Sigmoid colon (tissue), 7 donors: ENCODE data around the gene TXNDC2. TPM values are rescaled to one million over a fixed set of nuclear protein-coding genes. Genes with fewer than 3 reads are reported as not detected.

Experiments
- DNase-seq: peaks from one replicate; pipeline ENCODE4 v3.0.0-alpha.2; 2019
- H3K27ac ChIP-seq, 4 donors: fragments of 200-600 bp; sonication (generic); one replicate each; pipeline ENCODE4 v1.5.1; 2016 to 2019; ENCODE audit warnings: mild to moderate bottlenecking in 1 of 4
- H3K27me3 ChIP-seq, 3 donors: fragments of 200-600 bp; sonication (generic); one replicate each; pipeline ENCODE4 v1.5.1; 2019; ENCODE audit warnings: mild to moderate bottlenecking in 1 of 3
- H3K36me3 ChIP-seq, 4 donors: fragments of 200-600 bp; sonication (generic); one replicate each; pipeline ENCODE4 v1.5.1; 2016 to 2019
- H3K4me1 ChIP-seq, 4 donors: fragments of 200-600 bp; sonication (generic); one replicate each; pipeline ENCODE4 v1.5.1; 2017 to 2019
- H3K4me3 ChIP-seq, 4 donors: fragments of 200-600 bp; sonication (generic); one replicate each; pipeline ENCODE4 v1.5.1; 2017 to 2019; ENCODE audit warnings: mild to moderate bottlenecking in 2 of 4, moderate library complexity in 1 of 4
- H3K9me3 ChIP-seq, 4 donors: fragments of 200-600 bp in 3 of 4; sonication (generic) in 3 of 4; one replicate each; pipeline versions ENCODE4 v1.5.1 to v1.6.1; 2013 to 2019
- EP300 ChIP-seq, 4 donors: sonication (generic); formaldehyde crosslinking; IDR thresholded peaks; one replicate each; pipeline ENCODE4 v1.6.1; 2017; ENCODE audit warnings: antibody characterized with exemption in 4 of 4
- POLR2A ChIP-seq, 2 donors: fragments of 450-650 bp; IDR thresholded peaks; one replicate each; pipeline ENCODE4 v1.6.1; 2016; ENCODE audit warnings: antibody characterized with exemption in 2 of 2, mild to moderate bottlenecking in 2 of 2, moderate library complexity in 2 of 2
- POLR2AphosphoS5 ChIP-seq, 4 donors: sonication (generic); formaldehyde crosslinking; IDR thresholded peaks; one replicate each; pipeline ENCODE4 v1.6.1; 2017; ENCODE audit warnings: antibody characterized with exemption in 4 of 4
- WGBS, 2 donors: extraction: QIAGEN DNeasy Blood & Tissue Kit; methylation state at CpG; one replicate each; pipeline ENCODE4 v1.1.7; 2013; 5-methylcytosine and 5-hydroxymethylcytosine counted together
- intact Hi-C: fragments of 100-400 bp; cut with DNase I; formaldehyde crosslinking; loops from one replicate; pipeline ENCODE4 v1.15.1; 2023
- polyA plus RNA-seq, 3 donors: library from polyadenylated mRNA; stranded (reverse); fragments of 200-250 nt; gene quantifications; one replicate each; pipeline ENCODE4 v1.2.3, GENCODE V29; 2013
- total RNA-seq, 4 donors: library from RNA; depleted of rRNA; stranded (reverse); fragments of >200 nt; gene quantifications; one replicate each; pipeline ENCODE4 v1.1.0, GENCODE V29; 2016
- TF ChIP-seq, protein P1 (sequence below), 4 experiments: fragments of 450-650 bp in 3 of 4; fragments of 200-600 bp in 1 of 4; IDR thresholded peaks; one replicate each; pipeline ENCODE4 v1.5.1; 2016 to 2019; ENCODE audit warnings: antibody characterized with exemption in 4 of 4, mild to moderate bottlenecking in 3 of 4, moderate library complexity in 2 of 4
- donor health status: healthy with polysubstance abuse.
- donor health status: Bipolar disorder and iron deficiency.
- donor health status: healthy.

The TXNDC2 gene
- total and polyA plus RNA-seq, 7 donors, result 0.04 TPM; not detected in 6

DNA sequence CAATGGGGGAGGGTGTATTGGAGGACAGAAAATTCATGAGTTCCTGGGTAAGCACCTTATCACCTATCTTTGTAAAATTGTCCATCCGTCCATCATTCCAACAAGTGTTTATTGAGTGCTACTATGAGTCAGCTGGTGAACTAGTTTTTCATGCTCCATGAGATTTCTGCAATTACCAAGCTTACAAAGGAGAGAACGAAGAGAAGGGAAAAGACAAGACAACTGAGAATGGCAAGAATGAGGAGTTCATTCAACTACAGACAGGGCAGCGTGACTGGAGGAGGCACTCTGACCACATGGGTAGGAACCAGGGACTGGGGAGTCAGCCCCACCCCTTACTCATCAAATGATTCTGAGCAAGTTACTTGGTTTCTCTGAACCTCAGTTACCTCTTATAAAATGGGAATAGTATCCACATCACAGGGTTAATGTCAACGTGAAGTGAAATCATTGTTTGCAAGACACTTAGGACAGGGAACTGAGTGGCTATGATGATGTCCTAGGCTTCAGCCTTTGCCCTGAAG, 18.6 kb upstream of the TXNDC2 start:
- WGBS, 2 donors, result 78 to 88% methylated on average over 4 of the region's 4 CpGs
- no peak for TF ChIP-seq POLR2AphosphoS5 (IDR thresholded peaks at IDR 0.05)
- TF ChIP-seq EP300 (IDR thresholded peaks at IDR 0.05), result no peak

DNA sequence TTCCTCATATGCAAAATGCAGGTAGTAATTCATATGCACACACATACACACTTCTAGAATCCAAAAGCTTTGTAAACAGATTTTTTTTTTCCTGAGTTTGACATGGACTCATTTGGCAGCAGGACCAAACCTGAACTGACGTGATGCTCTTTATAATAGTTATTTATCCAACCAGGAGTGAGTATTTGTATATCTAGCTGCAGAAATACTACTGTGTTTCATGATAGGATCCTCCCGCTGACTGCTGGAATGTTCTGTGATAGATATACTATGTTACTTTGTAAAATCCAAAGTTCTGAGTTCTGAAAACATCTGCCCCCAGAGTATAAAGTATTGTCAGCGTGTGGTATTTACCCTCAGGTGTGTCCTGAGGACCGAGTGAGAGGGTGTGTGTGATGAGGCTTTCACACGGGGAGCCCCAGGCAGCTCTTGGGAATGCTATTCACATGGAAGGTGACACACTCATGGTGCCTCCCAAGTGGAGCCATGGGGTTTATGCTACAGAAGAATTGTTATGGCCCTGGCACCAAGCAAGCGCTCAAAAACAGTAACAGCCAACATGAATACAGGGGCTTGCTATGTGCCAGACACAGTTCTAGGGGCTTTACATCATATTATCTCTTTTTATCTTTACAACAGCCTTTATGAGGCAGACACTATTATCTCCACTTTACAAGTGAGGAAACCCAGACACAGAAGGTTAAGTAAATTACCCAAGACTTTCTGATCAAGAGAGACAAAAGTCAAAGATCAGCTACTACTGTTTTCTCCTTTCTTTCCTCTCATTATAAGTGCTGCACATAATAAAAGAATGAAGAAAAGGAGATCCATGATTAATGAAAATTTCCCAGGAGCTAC, 16.7 kb upstream of the TXNDC2 start:
- intact Hi-C loops, result no loop called here
- Histone ChIP-seq H3K27ac (peak overlapping the region in 2 of 4 donors; percentile 5 to 39), H3K36me3 (no peaks in the 10 kb centered on the region), H3K9me3 (peaks cover 0 to 3% (median 0%) of the 10 kb centered on the region in 4 donors), H3K4me3 (no peak overlapping the region), H3K4me1 (peaks cover 0 to 20% (median 9%) of the 10 kb centered on the region in 4 donors), H3K27me3 (no peaks in the 10 kb centered on the region)
- no peak for DNase-seq
- 23 to 53% methylated on average over 6 of the region's 6 CpGs for WGBS, 2 donors
- TF ChIP-seq POLR2A (IDR thresholded peaks at IDR 0.05), result no peak
- no peak for TF ChIP-seq EP300 (IDR thresholded peaks at IDR 0.05)
- no peak for TF ChIP-seq POLR2AphosphoS5 (IDR thresholded peaks at IDR 0.05)
- TF ChIP-seq, protein P1, sequence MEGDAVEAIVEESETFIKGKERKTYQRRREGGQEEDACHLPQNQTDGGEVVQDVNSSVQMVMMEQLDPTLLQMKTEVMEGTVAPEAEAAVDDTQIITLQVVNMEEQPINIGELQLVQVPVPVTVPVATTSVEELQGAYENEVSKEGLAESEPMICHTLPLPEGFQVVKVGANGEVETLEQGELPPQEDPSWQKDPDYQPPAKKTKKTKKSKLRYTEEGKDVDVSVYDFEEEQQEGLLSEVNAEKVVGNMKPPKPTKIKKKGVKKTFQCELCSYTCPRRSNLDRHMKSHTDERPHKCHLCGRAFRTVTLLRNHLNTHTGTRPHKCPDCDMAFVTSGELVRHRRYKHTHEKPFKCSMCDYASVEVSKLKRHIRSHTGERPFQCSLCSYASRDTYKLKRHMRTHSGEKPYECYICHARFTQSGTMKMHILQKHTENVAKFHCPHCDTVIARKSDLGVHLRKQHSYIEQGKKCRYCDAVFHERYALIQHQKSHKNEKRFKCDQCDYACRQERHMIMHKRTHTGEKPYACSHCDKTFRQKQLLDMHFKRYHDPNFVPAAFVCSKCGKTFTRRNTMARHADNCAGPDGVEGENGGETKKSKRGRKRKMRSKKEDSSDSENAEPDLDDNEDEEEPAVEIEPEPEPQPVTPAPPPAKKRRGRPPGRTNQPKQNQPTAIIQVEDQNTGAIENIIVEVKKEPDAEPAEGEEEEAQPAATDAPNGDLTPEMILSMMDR (IDR thresholded peaks at IDR 0.05), result no peak

More for the DNA sequence above, 18.6 kb upstream of the TXNDC2 start:
- no peak overlapping the region for H3K4me3 ChIP-seq
- peaks cover 0 to 20% (median 9%) of the 10 kb centered on the region in 4 donors for H3K4me1 ChIP-seq
- no peaks in the 10 kb centered on the region for H3K27me3 ChIP-seq
- H3K36me3 ChIP-seq, result peaks cover 0 to 8% (median 3%) of the 10 kb centered on the region in 4 donors
- no peak overlapping the region for H3K27ac ChIP-seq
- peaks cover 0 to 3% (median 0%) of the 10 kb centered on the region in 4 donors for H3K9me3 ChIP-seq
- intact Hi-C loops, result no loop called here
- no peak for DNase-seq

DNA sequence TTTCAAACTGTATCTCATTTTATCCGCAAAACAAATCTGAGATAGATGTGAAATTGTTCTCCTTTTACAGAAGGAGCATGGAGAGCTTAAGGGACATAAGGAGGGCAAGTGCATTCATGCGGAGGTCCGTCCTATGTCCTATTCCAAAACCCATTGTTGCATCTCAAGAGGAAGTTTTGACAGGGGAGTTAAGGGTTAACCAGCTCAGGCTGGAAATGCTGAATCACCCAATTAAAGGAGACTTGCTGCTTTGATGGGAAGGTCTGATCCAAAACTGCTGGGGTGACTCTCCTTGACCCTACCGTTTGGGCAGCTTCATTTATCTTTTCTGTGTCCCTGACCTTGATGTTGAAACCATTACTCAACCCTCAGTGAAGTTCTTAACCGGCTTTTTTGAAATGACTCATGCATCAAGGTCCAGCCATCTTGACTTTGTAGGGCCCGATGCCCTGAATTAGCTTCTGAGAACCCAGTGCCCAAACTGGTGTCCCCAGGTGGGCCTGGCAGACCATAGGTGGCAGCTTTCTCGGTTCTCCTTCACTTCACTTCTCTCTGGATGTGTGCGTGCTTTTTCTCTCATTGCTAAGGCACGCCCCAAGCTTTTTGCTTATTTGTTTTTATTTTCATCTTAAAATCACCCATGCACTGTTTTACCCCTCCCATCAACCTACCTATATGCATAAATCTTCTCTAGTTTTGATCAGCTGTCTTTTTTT, 15.9 kb upstream of the TXNDC2 start:
- Histone ChIP-seq H3K36me3 (no peaks in the 10 kb centered on the region), H3K27me3 (no peaks in the 10 kb centered on the region), H3K4me1 (peaks cover 0 to 20% (median 9%) of the 10 kb centered on the region in 4 donors), H3K4me3 (no peak overlapping the region), H3K9me3 (peaks cover 0 to 3% (median 0%) of the 10 kb centered on the region in 4 donors), H3K27ac (peak overlapping the region in 2 of 4 donors; percentile 5 to 39)
- DNase-seq, result no peak
- 58 to 67% methylated on average over 9 of the region's 9 CpGs for WGBS, 2 donors
- TF ChIP-seq EP300 (IDR thresholded peaks at IDR 0.05) (no peak), POLR2AphosphoS5 (IDR thresholded peaks at IDR 0.05) (peak in 3 of 4 donors; percentile 27 to 53 (median 50))
- intact Hi-C loops, result no loop called here

DNA sequence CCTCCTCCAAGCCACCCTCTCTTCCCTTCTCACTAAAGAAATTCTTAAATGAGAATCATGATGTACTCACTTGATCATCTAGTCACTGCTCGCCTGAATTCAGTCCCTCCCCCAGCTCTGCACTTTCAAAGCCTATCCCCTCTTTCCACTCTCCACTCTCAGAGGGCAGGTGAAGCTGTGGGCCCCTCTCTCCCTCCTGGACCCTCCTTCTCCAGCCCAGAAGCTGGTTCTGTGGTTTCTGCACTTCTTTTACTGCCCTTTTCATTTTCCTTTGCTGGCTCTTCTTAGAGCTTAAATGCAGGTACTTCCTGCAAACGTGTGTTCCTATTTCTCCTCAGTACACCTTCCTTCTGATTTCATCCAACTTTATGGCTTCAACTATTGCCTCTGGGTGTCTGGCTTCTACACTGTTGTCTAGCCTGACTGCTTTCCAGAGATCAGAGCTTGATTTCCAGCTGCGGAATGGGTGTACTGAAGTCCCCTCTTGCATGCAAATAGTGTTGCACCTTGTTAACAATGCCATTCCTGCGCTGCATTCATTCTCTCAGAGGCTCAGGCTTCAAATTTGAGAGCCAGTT, 15.3 kb upstream of the TXNDC2 start:
- H3K9me3 ChIP-seq, result peaks cover 0 to 3% (median 0%) of the 10 kb centered on the region in 4 donors
- H3K4me1 ChIP-seq, result peaks cover 0 to 20% (median 9%) of the 10 kb centered on the region in 4 donors
- no peak overlapping the region for H3K4me3 ChIP-seq
- 31 to 57% methylated on average over 4 of the region's 4 CpGs for WGBS, 2 donors
- TF ChIP-seq POLR2AphosphoS5 (IDR thresholded peaks at IDR 0.05) (no peak), POLR2A (IDR thresholded peaks at IDR 0.05) (no peak), EP300 (IDR thresholded peaks at IDR 0.05) (no peak)
- TF ChIP-seq, protein P1 (IDR thresholded peaks at IDR 0.05), result no peak
- H3K27me3 ChIP-seq, result no peaks in the 10 kb centered on the region
- no peaks in the 10 kb centered on the region for H3K36me3 ChIP-seq
- DNase-seq, result no peak
- H3K27ac ChIP-seq, result peak overlapping the region in 1 of 4 donors; percentile 39
- intact Hi-C loops, result no loop called here

DNA sequence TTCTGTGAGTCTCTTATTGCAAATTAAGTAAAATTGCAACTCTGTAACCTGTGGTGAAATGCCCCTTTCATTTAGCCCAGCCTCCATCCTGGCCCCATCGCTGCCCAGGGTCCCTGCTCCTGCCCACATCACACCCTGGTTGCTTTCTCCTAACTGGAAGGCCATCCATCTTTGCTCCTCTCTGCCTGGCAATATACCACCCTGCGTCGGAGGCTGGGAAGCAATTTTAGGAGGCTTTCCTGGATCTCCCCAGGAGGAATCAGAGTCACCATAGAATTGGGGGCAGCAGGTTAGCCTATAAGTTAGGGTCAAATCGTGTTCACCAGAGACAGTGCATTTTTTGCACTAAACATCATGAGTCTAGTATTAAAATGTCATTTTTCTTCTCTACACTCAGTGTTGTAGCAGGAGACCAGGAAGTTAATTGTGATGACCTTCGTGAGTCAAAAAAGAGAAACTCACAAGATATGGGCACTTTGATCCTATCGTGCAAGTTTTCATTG, 14.5 kb upstream of the TXNDC2 start:
- peaks cover 0 to 20% (median 9%) of the 10 kb centered on the region in 4 donors for H3K4me1 ChIP-seq
- TF ChIP-seq EP300 (IDR thresholded peaks at IDR 0.05) (no peak), POLR2A (IDR thresholded peaks at IDR 0.05) (no peak), POLR2AphosphoS5 (IDR thresholded peaks at IDR 0.05) (no peak)
- TF ChIP-seq, protein P1 (IDR thresholded peaks at IDR 0.05), result no peak
- H3K27ac ChIP-seq, result no peak overlapping the region
- H3K4me3 ChIP-seq, result no peak overlapping the region
- H3K27me3 ChIP-seq, result no peaks in the 10 kb centered on the region
- intact Hi-C loops, result no loop called here
- 86 to 88% methylated on average over 6 of the region's 6 CpGs for WGBS, 2 donors
- DNase-seq, result no peak
- H3K9me3 ChIP-seq, result peaks cover 0 to 3% (median 0%) of the 10 kb centered on the region in 4 donors
- no peaks in the 10 kb centered on the region for H3K36me3 ChIP-seq
